GM12892 (cell line): ENCODE data around the gene HOXD3.

Source experiments
- DNase-seq: peaks from one replicate; pipeline ENCODE4 v3.0.0; 2011; ENCODE audit not compliant: insufficient read length
- FAIRE-seq: peaks from 2 replicates; lab custom pipeline; 2011; peaks lifted over from hg19 to GRCh38; lab: Jason Lieb, UNC
- POLR2A ChIP-seq: IDR thresholded peaks from 2 replicates; pipeline ENCODE4 v1.6.1; 2011; ENCODE audit warnings: low read depth, low read length, control low read depth
- POLR2AphosphoS5 ChIP-seq: IDR thresholded peaks from 2 replicates; pipeline ENCODE4 v1.6.1; 2011; ENCODE audit warnings: low read depth, low read length, control low read depth
- TAF1 ChIP-seq: IDR thresholded peaks from 2 replicates; pipeline ENCODE4 v1.6.1; 2011; ENCODE audit warnings: low read depth, mild to moderate bottlenecking, control low read depth, low read length, borderline replicate concordance

The HOXD3 gene

GRCh38 chr2:176156301-176156806 is 753 bp upstream of the HOXD3 start:
- no peak for DNase-seq
- TF ChIP-seq TAF1 = no peak
- FAIRE-seq = no peak

- TF ChIP-seq POLR2A = no peak
- no peak for TF ChIP-seq POLR2AphosphoS5
- no peak for TF ChIP-seq TAF1
- FAIRE-seq = no peak
- no peak for DNase-seq
Measured at GRCh38 chr2:176157499-176158185, 535 bp downstream of the HOXD3 start.

- TF ChIP-seq POLR2A = no peak
- TF ChIP-seq POLR2AphosphoS5 = no peak
- no peak for TF ChIP-seq TAF1
- no peak for DNase-seq
- FAIRE-seq = no peak
Measured at GRCh38 chr2:176158186-176158591, 1.1 kb downstream of the HOXD3 start.

GRCh38 chr2:176158855-176159662 is 2.0 kb downstream of the HOXD3 start:
- TF ChIP-seq POLR2A (no peak), POLR2AphosphoS5 (no peak), TAF1 (no peak)
- DNase-seq (no peak), FAIRE-seq (no peak)

GRCh38 chr2:176159663-176160250 is 2.6 kb downstream of the HOXD3 start:
- TF ChIP-seq POLR2A (no peak), TAF1 (no peak), POLR2AphosphoS5 (no peak)
- FAIRE-seq = no peak
- DNase-seq = no peak

GRCh38 chr2:176160251-176160985 is 3.3 kb downstream of the HOXD3 start:
- TF ChIP-seq POLR2A (no peak), TAF1 (no peak), POLR2AphosphoS5 (no peak)
- FAIRE-seq (no peak), DNase-seq (no peak)

- DNase-seq (no peak), FAIRE-seq (no peak)
- TF ChIP-seq TAF1 (no peak), POLR2A (no peak), POLR2AphosphoS5 (no peak)
Measured at GRCh38 chr2:176160986-176161824, 4.1 kb downstream of the HOXD3 start.

GRCh38 chr2:176161825-176162626 is 4.9 kb downstream of the HOXD3 start:
- TF ChIP-seq TAF1 (no peak), POLR2AphosphoS5 (no peak), POLR2A (no peak)
- FAIRE-seq (no peak), DNase-seq (no peak)

- TF ChIP-seq POLR2AphosphoS5 (no peak), POLR2A (no peak), TAF1 (no peak)
- no peak for FAIRE-seq
Measured at GRCh38 chr2:176162911-176163671, 6.0 kb downstream of the HOXD3 start.

GRCh38 chr2:176163672-176164056 is 6.6 kb downstream of the HOXD3 start:
- DNase-seq (no peak), FAIRE-seq (no peak)
- TF ChIP-seq POLR2AphosphoS5 = no peak
- no peak for TF ChIP-seq POLR2A
- no peak for TF ChIP-seq TAF1

More at GRCh38 chr2:176162911-176163671, 6.0 kb downstream of the HOXD3 start:
- no peak for DNase-seq
